Stimulated activated CD4-positive, alpha-beta T cell treated with anti-CD3 and anti-CD28 coated beads, TNF-alpha, amount 100 ng/mL, for 1 hour (primary cell): ENCODE measurements around the gene RNF212.
"Not testable (repeated sequence)": the region's sequence is repeated elsewhere in the genome, so short reads cannot be mapped to it uniquely, and the experiment has no call there.

Experiments
- DNase-seq, 3 donors: peaks; one replicate each; pipeline ENCODE4 v3.0.0-alpha.2; 2020; ENCODE audit warnings: low read depth in 3 of 3, low spot score in 1 of 3

The RNF212 gene

GRCh38 chr4:1049591-1049905 is 63.8 kb downstream of the RNF212 start:
- DNase-seq = no peak

GRCh38 chr4:1048773-1049590 is 64.4 kb downstream of the RNF212 start:
- DNase-seq = no peak

- no peak for DNase-seq
Observed at GRCh38 chr4:1047976-1048772, 65.2 kb downstream of the RNF212 start.

- no peak for DNase-seq
Observed at GRCh38 chr4:1047106-1047975, 66.0 kb downstream of the RNF212 start.

- not testable (repeated sequence) for DNase-seq
Observed at GRCh38 chr4:1046581-1047011, 66.8 kb downstream of the RNF212 start.

- DNase-seq = no peak
Observed at GRCh38 chr4:1045595-1046201, 67.7 kb downstream of the RNF212 start.

GRCh38 chr4:1045193-1045594 is 68.2 kb downstream of the RNF212 start:
- DNase-seq = no peak

- no peak for DNase-seq
Observed at GRCh38 chr4:1044469-1045192, 68.7 kb downstream of the RNF212 start.

- no peak for DNase-seq
Observed at GRCh38 chr4:1043651-1044468, 69.5 kb downstream of the RNF212 start.

- no peak for DNase-seq
Observed at GRCh38 chr4:1043162-1043561, 70.2 kb downstream of the RNF212 start.

GRCh38 chr4:1042352-1043055 is 70.9 kb downstream of the RNF212 start:
- no peak for DNase-seq

- DNase-seq = no peak
Observed at GRCh38 chr4:1041936-1042330, 71.4 kb downstream of the RNF212 start.

- no peak for DNase-seq
Observed at GRCh38 chr4:1041147-1041935, 72.0 kb downstream of the RNF212 start.

- no peak for DNase-seq
Observed at GRCh38 chr4:1040344-1041146, 72.8 kb downstream of the RNF212 start.

- no peak for DNase-seq
Observed at GRCh38 chr4:1039493-1040343, 73.6 kb downstream of the RNF212 start.

- DNase-seq = no peak
Observed at GRCh38 chr4:1038948-1039492, 74.3 kb downstream of the RNF212 start.
